NCI-H510A treated with DMSO at 0.1 percent for 48 hours (cell line): Measurements from ENCODE around the gene CDC25B.
A peak's percentile ranks its signal among the peaks of the same experiment; 100 is the strongest.

Experiments used
- DNase-seq: peaks from one replicate; lab custom pipeline; 2025; lab: John Stamatoyannopoulos, UW

The CDC25B gene

GRCh38 chr20:3795511-3796468 is at the start of gene CDC25B:
TSS of gene CDC25B (plus strand) at chr20:3796310. CDS start at chr20:3796532, 222 bp downstream.
- peak; percentile 95 for DNase-seq

GRCh38 chr20:3747471-3747870 is 48.6 kb upstream of the CDC25B start:
- no peak for DNase-seq

- no peak for DNase-seq
These were observed 48.0 kb upstream of the CDC25B start for GRCh38 chr20:3748073-3748472.

GRCh38 chr20:3749087-3749688 is 46.9 kb upstream of the CDC25B start:
- DNase-seq = no peak

GRCh38 chr20:3749689-3750531 is 46.2 kb upstream of the CDC25B start:
- no peak for DNase-seq

GRCh38 chr20:3751305-3751674 is 44.8 kb upstream of the CDC25B start:
- DNase-seq = no peak

- peak; percentile 92 for DNase-seq
These were observed 44.3 kb upstream of the CDC25B start for GRCh38 chr20:3751675-3752385.

- no peak for DNase-seq
These were observed 43.7 kb upstream of the CDC25B start for GRCh38 chr20:3752386-3752759.

GRCh38 chr20:3753098-3753497 is 43.0 kb upstream of the CDC25B start:
- DNase-seq = peak; percentile 74

GRCh38 chr20:3753501-3754275 is 42.4 kb upstream of the CDC25B start:
- no peak for DNase-seq

- DNase-seq = no peak
These were observed 41.9 kb upstream of the CDC25B start for GRCh38 chr20:3754276-3754630.

- DNase-seq = no peak
These were observed 40.8 kb upstream of the CDC25B start for GRCh38 chr20:3755269-3755668.

- DNase-seq = no peak
These were observed 40.2 kb upstream of the CDC25B start for GRCh38 chr20:3755814-3756480.

GRCh38 chr20:3757268-3757667 is 38.8 kb upstream of the CDC25B start:
- DNase-seq = no peak

GRCh38 chr20:3758566-3758965 is 37.5 kb upstream of the CDC25B start:
- no peak for DNase-seq

GRCh38 chr20:3759316-3759823 is 36.7 kb upstream of the CDC25B start:
- no peak for DNase-seq

GRCh38 chr20:3759884-3760283 is 36.2 kb upstream of the CDC25B start:
- no peak for DNase-seq

GRCh38 chr20:3760655-3761348 is 35.3 kb upstream of the CDC25B start:
- peak; percentile 24 for DNase-seq

- DNase-seq = no peak
These were observed 32.2 kb upstream of the CDC25B start for GRCh38 chr20:3763671-3764601.
